DOHH2 (cell line): ENCODE data around the gene ARHGEF33.

ENCODE experiments used
- H3F3A ChIP-seq: fragments of 200-600 bp; sonication (generic), shearing (Covaris generic); 2 replicates; pipeline ENCODE4 v1.6.0; 2016; ENCODE audit warnings: antibody characterized with exemption, mild to moderate bottlenecking; ENCODE audit not compliant: control insufficient read depth, insufficient read depth
- H3K27ac ChIP-seq: fragments of 200-600 bp; sonication (generic); 2 replicates; pipeline ENCODE4 v1.5.1; 2014; ENCODE audit warnings: low read depth, mild to moderate bottlenecking, low read length, moderate library complexity
- H3K27me3 ChIP-seq: fragments of 200-600 bp; sonication (generic); 2 replicates; pipeline ENCODE4 v1.6.1; 2014; ENCODE audit warnings: mild to moderate bottlenecking, low read length, mixed read lengths; ENCODE audit not compliant: control insufficient read depth
- H3K36me3 ChIP-seq: fragments of 200-600 bp; sonication (generic); 2 replicates; pipeline ENCODE4 v1.6.1; 2014; ENCODE audit warnings: mild to moderate bottlenecking, low read length, moderate library complexity, mixed read lengths; ENCODE audit not compliant: control insufficient read depth
- H3K4me1 ChIP-seq: fragments of 200-600 bp; sonication (generic); 2 replicates; pipeline ENCODE4 v1.6.1; 2014; ENCODE audit warnings: mild to moderate bottlenecking, low read length, mixed read lengths; ENCODE audit not compliant: control insufficient read depth
- H3K4me2 ChIP-seq: fragments of 200-600 bp; sonication (generic); 2 replicates; pipeline ENCODE4 v1.6.0; 2014; ENCODE audit warnings: mild to moderate bottlenecking, low read length, moderate library complexity
- H3K4me3 ChIP-seq: fragments of 200-600 bp; sonication (generic); 2 replicates; pipeline ENCODE4 v1.5.1; 2014; ENCODE audit warnings: mild to moderate bottlenecking, low read length, mixed read lengths
- H3K79me2 ChIP-seq: fragments of 200-600 bp; sonication (generic); 2 replicates; pipeline ENCODE4 v1.6.1; 2014; ENCODE audit warnings: mild to moderate bottlenecking, low read length, mixed read lengths; ENCODE audit not compliant: control insufficient read depth
- H3K9me2 ChIP-seq: fragments of 200-600 bp; sonication (generic); replicated peaks from 2 replicates; pipeline ENCODE4 v1.6.1; 2014; ENCODE audit warnings: mild to moderate bottlenecking, low read length, mixed read lengths; ENCODE audit not compliant: control insufficient read depth
- H3K9me3 ChIP-seq: fragments of 200-600 bp; sonication (generic); 2 replicates; pipeline ENCODE4 v1.6.1; 2014; ENCODE audit warnings: antibody characterized with exemption, low read length, mixed read lengths; ENCODE audit not compliant: control insufficient read depth, insufficient read depth
- H4K20me1 ChIP-seq: fragments of 200-600 bp; sonication (generic); 2 replicates; pipeline ENCODE4 v1.6.0; 2014; ENCODE audit warnings: low read depth, mild to moderate bottlenecking, antibody characterized with exemption, low read length, moderate library complexity; ENCODE audit not compliant: control insufficient read depth, insufficient read depth
- CTCF ChIP-seq: fragments of 200-600 bp; sonication (generic); IDR thresholded peaks from one replicate; pipeline ENCODE4 v1.5.1; 2014; ENCODE audit warnings: antibody characterized with exemption, mild to moderate bottlenecking, low read depth, low read length; ENCODE audit not compliant: poor library complexity, severe bottlenecking
- EZH2phosphoT487 ChIP-seq: fragments of 200-600 bp; sonication (generic); IDR thresholded peaks from 2 replicates; pipeline ENCODE4 v1.6.1; 2017; ENCODE audit warnings: borderline replicate concordance, mild to moderate bottlenecking, antibody characterized with exemption, low read length, moderate library complexity, mixed read lengths

ARHGEF33 gene

GRCh38 chr2:39023649-39024048 lies 134.0 kb downstream of the ARHGEF33 start:
- Histone ChIP-seq H3K9me3 (no peaks in the 10 kb centered on the region), H3K79me2 (no peaks in the 10 kb centered on the region), H3K27me3 (no peaks in the 10 kb centered on the region), H3K9me2 (no peaks in the 10 kb centered on the region), H3K4me1 (no peaks in the 10 kb centered on the region), H3K4me2 (no peak overlapping the region), H3F3A (no peaks in the 10 kb centered on the region), H3K27ac (no peak overlapping the region), H4K20me1 (no peaks in the 10 kb centered on the region), H3K36me3 (peaks cover 25% of the 10 kb centered on the region), H3K4me3 (no peak overlapping the region)
- TF ChIP-seq CTCF (no peak), EZH2phosphoT487 (no peak)

GRCh38 chr2:39024833-39025232 lies 135.2 kb downstream of the ARHGEF33 start:
- H3F3A ChIP-seq, result no peaks in the 10 kb centered on the region

More at GRCh38 chr2:39024833-39025232, 135.2 kb downstream of the ARHGEF33 start:
- Histone ChIP-seq H3K27ac (no peak overlapping the region), H3K4me2 (no peak overlapping the region), H4K20me1 (no peaks in the 10 kb centered on the region), H3K4me3 (no peak overlapping the region), H3K9me3 (no peaks in the 10 kb centered on the region), H3K36me3 (peaks cover 21% of the 10 kb centered on the region), H3K9me2 (no peaks in the 10 kb centered on the region), H3K4me1 (no peaks in the 10 kb centered on the region), H3K27me3 (no peaks in the 10 kb centered on the region), H3K79me2 (no peaks in the 10 kb centered on the region)
- TF ChIP-seq CTCF, result no peak
- TF ChIP-seq EZH2phosphoT487, result no peak
